ENCODE results near the gene CTSF.

- TF ChIP-seq POLR2A (IDR thresholded peaks at IDR 0.05) (no peak), CTCF (IDR thresholded peaks at IDR 0.05 in 4 of 5, conservative IDR thresholded peaks at IDR 0.05 in 1 of 5) (no peak)
These were observed 10.6 kb downstream of the CTSF start for GRCh38 chr11:66557733-66558326.

All from gastrocnemius medialis (tissue), 4 donors.